HEK293 (cell line): ENCODE data around the gene ROCK1.

Source experiments
- CTCF ChIP-seq: fragments of 450-650 bp; formaldehyde crosslinking; IDR thresholded peaks from 2 replicates; pipeline ENCODE4 v1.5.1; 2016; ENCODE audit warnings: missing biosample characterization, missing genetic modification characterization
- ZNF169 ChIP-seq: fragments of 450-650 bp; formaldehyde crosslinking; IDR thresholded peaks from 2 replicates; pipeline ENCODE4 v1.5.1; 2016; ENCODE audit warnings: missing biosample characterization, missing genetic modification characterization

- TF ChIP-seq ZNF169 (tag by site-specific recombination) (no peak), CTCF (no peak)
Observed at GRCh38 chr18:20997371-20997770, 114.2 kb downstream of the ROCK1 start.
